SK-N-MC (cell line): ENCODE results near the gene PDCD7.
"Not testable (repeated sequence)": the region's sequence is repeated elsewhere in the genome, so short reads cannot be mapped to it uniquely, and the experiment has no call there.

Experiments used
- DNase-seq: peaks from one replicate; pipeline ENCODE4 v3.0.0-alpha.2; 2011; ENCODE audit warnings: low read depth, low spot score
- H3K27ac ChIP-seq: fragments of 200-600 bp; sonication (generic); 2 replicates; pipeline ENCODE4 v1.5.1; 2016; ENCODE audit warnings: mixed run types
- H3K36me3 ChIP-seq: fragments of 200-600 bp; sonication (generic); 2 replicates; pipeline ENCODE4 v1.6.1; 2017; ENCODE audit warnings: antibody characterized with exemption, low read length, mixed read lengths; ENCODE audit not compliant: insufficient read depth
- H3K4me3 ChIP-seq: fragments of 200-600 bp; sonication (generic); 2 replicates; pipeline ENCODE4 v1.5.1; 2016
- H3K9ac ChIP-seq: fragments of 200-600 bp; sonication (generic); 2 replicates; pipeline ENCODE4 v1.8.0; 2017; ENCODE audit warnings: mixed run types, mixed read lengths; ENCODE audit not compliant: insufficient read length
- H3K9me3 ChIP-seq: fragments of 200-600 bp; sonication (generic); 2 replicates; pipeline ENCODE4 v1.6.1; 2017; ENCODE audit warnings: low read depth, mild to moderate bottlenecking, antibody characterized with exemption, low read length, moderate library complexity, mixed read lengths
- EZH2 ChIP-seq: fragments of 200-600 bp; sonication (generic); IDR thresholded peaks from one replicate; pipeline ENCODE4 v1.6.1; 2017; ENCODE audit warnings: antibody characterized with exemption
- FOXP2 ChIP-seq: optimal IDR thresholded peaks from 2 replicates; pipeline ENCODE3; 2011; ENCODE audit warnings: mild to moderate bottlenecking, moderate library complexity; ENCODE audit not compliant: insufficient read depth; ENCODE audit errors: extremely low read length, control extremely low read depth
- POLR2AphosphoS5 ChIP-seq: IDR thresholded peaks from 2 replicates; pipeline ENCODE4 v1.6.1; 2012; ENCODE audit warnings: mild to moderate bottlenecking, low read depth, low read length, borderline replicate concordance

PDCD7 gene

DNA sequence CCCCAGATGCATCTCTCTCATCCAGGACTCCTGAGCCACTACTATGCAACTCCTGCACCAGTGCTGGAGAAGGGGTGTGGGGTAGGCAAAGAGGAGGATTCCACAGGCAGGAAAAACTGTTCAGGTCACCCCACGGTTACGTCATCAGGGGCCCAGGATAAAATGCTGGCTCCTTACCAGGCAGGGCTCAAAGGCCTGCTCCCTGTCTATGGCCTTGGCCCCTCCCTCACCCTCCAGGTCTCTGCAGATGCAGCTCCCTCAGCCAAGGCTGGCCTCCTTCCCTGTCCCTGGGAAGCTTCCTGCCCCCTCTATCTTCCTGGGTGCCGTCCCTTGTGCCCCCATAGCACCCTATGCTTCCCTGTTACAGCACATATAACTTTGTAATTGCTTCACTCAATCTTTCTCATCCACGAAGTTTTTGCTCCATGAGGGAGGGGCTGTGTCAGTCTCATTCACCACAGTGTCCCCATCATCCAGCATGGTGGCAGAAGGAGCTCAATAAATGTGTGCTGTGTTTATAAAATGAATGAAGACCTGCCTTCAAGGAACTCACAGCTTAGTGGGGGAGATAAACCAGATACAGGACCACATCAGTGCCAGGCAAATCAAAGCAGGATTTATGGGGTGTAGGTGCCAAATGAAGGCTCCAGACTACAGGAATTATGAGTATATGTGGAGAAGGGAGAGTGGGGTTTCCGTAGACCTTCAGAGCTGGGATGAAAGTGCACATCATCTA, 38.4 kb downstream of the PDCD7 start:
- H3K36me3 ChIP-seq: peaks cover 8% of the 10 kb centered on the region; the same call in 1 of the 2 replicates
- H3K27ac ChIP-seq: no peak overlapping the region
- no peak for DNase-seq
- H3K4me3 ChIP-seq: no peak overlapping the region
- TF ChIP-seq POLR2AphosphoS5: no peak
- no peak for TF ChIP-seq FOXP2
- no peak for TF ChIP-seq EZH2
- H3K9me3 ChIP-seq: no peaks in the 10 kb centered on the region
- no peak overlapping the region for H3K9ac ChIP-seq

DNA sequence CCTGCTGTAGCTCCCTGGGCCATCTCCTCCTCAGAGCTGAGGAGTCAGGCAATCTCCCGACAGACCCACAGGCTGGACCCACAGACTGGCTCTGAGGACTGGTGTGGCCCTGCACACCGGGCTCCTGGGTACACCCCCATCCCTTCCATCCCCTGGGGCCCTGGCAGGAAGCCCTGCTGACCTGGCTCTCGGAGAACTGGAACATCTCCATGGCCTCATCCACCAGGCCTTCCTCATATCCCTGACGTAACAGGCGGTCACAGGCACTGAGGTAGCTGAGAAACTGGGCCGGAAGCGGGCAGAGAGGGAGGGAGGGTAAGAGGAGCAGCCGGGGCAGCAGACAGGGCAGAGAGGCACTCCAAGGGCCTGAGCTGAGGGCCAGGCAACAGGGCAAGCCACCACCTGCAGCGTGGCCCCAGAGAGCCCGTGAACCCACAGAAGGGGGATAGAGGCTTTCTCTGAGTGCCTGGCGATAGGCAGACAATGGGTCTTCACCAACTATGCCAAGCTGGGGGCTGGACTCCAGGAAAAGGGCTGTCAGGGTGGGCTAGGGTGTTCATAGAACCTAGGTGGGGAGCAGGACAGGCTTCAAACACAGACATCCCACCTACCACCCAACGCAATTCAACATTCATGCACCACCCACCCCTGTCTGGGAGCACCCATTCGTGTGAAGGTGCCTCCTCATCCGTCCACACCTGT, 39.2 kb downstream of the PDCD7 start:
- DNase-seq: no peak
- Histone ChIP-seq H3K36me3 (peaks cover 6% of the 10 kb centered on the region; the same call in 1 of the 2 replicates), H3K9ac (no peak overlapping the region), H3K9me3 (no peaks in the 10 kb centered on the region), H3K4me3 (no peak overlapping the region), H3K27ac (no peak overlapping the region)
- TF ChIP-seq EZH2 (no peak), POLR2AphosphoS5 (no peak)

DNA sequence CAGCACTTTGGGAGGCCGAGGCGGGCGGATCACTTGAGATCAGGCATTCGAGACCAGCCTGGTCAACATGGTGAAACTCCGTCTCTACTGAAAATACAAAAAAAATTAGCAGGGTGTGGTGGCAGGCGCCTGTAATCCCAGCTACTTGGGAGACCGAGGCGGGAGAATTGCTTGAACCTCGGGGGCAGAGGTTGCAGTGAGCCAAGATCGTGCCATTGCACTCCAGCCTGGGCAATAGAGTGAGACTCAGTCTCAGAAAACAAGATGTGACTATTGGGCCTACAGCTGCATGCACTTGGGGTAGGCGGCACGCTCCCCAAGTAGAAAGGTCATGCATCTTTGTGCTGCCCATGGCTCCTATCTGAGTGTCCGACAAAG, 39.8 kb downstream of the PDCD7 start:
- H3K9me3 ChIP-seq, DNase-seq, H3K9ac ChIP-seq, H3K27ac ChIP-seq, H3K36me3 ChIP-seq, H3K4me3 ChIP-seq: not testable (repeated sequence)

DNA sequence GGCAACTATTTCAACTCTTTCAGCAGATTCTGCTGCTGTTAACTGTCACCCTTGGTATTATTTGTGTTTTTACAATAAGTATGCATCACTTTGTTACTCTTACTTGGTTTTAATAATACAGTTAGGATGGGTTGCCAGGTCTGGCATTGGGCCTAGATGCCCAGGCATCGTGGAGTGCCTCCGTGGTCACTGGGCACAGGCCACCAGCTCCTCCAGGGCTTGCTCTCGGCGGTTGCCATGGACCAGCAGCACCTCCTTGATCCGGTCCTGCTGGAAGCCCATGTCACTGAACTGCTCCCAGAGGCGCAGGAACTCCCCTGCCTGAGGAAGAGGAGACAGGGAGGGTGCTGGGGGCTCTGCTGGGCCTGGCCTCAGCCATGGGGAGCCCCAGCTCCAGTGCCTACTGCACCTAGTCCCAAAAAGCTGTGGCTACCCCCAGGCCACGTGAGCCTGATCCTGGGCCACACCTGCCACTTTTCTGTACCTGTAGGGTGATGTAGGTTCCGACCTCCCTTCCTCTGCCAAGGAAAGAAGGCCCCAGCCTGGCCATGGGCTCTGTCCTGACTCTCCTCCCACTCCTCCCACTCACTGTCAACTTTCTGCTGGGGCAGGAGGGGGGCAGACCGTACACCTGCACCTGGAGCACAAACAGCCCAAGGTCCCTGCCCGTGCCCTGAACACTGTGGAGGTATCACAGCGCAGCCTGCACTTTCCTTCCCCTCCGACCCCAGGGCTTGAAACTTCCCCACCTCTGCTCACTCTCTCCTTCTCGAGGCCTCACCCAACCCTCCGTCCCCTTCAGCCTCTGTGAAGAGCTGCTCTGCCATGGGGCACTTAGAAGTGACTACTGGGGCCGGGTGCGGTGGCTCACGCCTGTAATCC, 40.5 kb downstream of the PDCD7 start:
- Histone ChIP-seq H3K4me3 (no peak overlapping the region), H3K9ac (no peak overlapping the region), H3K27ac (no peak overlapping the region), H3K9me3 (no peaks in the 10 kb centered on the region), H3K36me3 (no peaks in the 10 kb centered on the region; the same call in 1 of the 2 replicates)
- DNase-seq: no peak
- TF ChIP-seq POLR2AphosphoS5 (no peak), FOXP2 (no peak), EZH2 (no peak)

DNA sequence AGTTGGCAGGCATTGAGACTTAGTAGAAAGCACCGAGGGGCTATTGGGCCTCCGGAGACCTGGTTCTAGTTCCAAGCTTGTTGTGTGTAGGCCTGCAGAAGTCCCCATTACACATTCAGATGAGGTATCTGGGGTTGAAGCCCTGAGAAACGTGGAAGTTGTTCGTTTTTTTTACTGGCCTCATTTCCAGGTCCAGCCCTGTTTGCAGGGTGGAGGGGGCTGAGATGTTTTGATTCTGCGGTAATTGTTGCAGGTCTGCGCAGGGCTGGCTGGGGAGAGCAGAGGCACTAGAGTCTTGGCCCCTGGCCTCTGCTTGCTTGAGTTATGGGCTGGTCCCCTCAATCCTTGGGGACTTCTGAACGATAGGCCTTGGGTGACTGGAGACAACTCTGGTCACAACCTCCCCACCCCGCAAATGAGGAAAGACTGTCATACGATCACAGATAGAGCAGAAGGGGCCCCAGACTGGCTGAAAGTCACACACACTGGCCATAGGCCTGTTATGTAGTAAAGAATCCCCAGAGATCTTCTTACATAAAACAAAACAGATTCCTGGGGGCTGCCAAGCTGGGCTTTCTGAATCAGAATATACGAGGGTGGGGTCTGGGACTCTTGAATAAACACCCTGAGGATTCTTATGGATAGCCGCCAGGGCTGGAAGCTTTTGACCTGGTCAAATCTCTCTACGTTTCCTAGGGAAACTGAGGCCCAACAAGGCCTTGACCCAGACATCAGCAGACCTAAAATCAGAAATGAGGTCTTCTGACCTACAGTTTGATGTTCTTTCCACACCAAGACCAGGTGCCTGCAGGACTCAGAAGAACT, 41.5 kb downstream of the PDCD7 start:
- DNase-seq: no peak
- Histone ChIP-seq H3K9ac (no peak overlapping the region), H3K9me3 (no peaks in the 10 kb centered on the region), H3K4me3 (no peak overlapping the region), H3K27ac (no peak overlapping the region), H3K36me3 (no peaks in the 10 kb centered on the region)
- no peak for TF ChIP-seq FOXP2
- TF ChIP-seq EZH2: no peak
- no peak for TF ChIP-seq POLR2AphosphoS5

DNA sequence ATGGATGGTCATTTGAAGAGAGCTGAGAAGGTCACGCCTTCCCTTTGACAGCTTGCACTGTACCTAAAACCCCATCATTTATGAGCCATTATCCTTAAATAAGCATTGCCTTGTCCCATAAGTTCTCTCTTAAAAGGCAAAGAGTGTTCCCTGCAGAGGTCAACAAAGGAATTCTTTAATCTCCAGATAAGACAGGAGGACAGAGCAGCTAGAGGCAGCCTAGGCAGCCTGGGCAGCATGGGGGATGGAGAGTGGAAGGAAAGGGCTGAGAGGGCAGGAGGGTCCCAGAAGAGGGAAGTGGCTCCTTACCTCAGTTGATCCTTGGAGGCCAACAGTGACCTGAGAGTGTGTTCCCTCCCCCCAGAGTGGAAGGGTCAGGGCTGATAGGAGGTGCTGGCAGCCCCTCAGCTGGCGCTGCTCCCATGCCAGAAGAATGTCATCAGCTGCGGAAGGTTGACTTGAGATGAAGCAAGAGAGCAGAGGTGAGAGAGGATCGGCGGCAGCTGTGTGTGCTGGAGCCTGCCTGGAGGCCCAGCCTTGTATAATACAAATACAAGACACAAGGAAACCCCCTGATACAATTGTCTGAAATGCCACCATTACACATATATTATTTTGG, 44.3 kb downstream of the PDCD7 start:
- no peak overlapping the region for H3K27ac ChIP-seq
- DNase-seq: no peak
- H3K9ac ChIP-seq: no peak overlapping the region
- no peak overlapping the region for H3K4me3 ChIP-seq
- no peaks in the 10 kb centered on the region for H3K36me3 ChIP-seq
- TF ChIP-seq FOXP2 (no peak), POLR2AphosphoS5 (no peak), EZH2 (no peak)
- H3K9me3 ChIP-seq: no peaks in the 10 kb centered on the region

DNA sequence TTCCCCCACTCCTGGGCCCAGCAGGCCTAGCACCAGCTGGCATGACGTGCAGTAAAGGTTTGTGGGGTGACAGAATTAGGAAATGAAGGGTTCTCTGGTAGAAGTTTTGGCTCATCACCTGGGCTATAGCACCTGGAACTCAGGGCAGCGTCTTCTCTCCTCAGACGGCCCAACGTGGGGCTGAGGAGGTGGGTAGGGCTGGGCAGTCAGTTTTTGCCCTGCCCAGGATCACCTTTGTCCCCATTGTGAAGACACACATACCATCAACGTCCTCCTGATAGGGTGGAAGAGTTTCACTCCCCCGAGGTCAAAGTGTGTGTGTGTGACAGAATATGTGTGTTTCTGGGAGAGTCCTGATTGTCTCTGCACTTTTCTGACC, 45.0 kb downstream of the PDCD7 start:
- no peaks in the 10 kb centered on the region for H3K36me3 ChIP-seq
- TF ChIP-seq EZH2 (no peak), FOXP2 (no peak), POLR2AphosphoS5 (no peak)
- H3K9me3 ChIP-seq: no peaks in the 10 kb centered on the region
- H3K9ac ChIP-seq: no peak overlapping the region
- H3K27ac ChIP-seq: no peak overlapping the region
- H3K4me3 ChIP-seq: no peak overlapping the region
- no peak for DNase-seq
